Measurements from ENCODE around the gene FTH1.
"Not testable (repeated sequence)": the region's sequence is repeated elsewhere in the genome, so short reads cannot be mapped to it uniquely, and the experiment has no call there.

FTH1 gene

DNA sequence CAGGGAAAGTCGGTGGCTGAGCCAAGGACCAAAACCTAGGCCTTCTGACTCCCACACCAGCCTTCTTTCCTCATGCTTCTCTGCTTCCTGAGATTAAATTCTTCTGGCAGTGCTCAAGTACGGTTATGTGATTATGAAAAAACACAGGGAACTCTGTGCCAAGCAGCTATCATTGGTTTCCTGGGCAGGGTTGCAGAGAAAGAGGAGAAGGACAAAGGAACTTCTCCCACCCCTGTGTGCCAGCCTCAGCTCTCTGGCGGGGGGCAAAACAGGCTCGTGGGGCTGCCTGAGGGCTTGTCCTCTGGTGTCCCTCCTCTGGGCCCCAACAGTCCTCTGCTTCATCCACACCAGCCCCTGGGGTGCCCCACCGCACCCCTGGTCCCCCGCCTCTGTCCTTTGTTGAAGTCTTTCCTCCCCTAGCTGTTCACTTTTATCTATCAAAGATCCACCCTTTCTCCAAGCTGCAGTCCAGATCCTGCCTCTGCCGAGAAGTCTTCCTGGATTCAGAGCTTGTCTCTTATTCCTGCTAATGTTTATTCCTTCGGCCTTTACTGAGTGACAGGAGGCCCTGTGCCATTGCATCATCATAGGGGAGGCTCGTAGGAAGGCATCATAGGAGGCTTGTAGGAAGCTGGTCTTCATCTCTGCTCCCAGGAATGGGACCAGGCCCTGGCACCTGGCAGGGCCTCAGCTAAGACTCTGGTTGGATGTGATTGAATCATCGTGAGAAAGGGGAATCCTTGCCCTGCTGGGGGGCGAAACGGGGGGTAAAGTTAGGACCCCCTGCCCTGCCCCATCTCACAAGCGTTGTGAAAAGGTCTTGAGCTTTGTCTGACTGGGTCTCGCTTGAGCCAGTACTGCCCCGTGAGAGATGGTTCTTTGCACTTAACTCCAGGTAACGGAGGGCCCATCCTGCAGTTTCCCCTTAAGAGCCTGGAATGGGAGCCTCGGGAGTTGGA is 11.5 kb upstream of the FTH1 start:
- DNase-seq (ENCODE audit: low read depth in 2 of 2): no peak

DNA sequence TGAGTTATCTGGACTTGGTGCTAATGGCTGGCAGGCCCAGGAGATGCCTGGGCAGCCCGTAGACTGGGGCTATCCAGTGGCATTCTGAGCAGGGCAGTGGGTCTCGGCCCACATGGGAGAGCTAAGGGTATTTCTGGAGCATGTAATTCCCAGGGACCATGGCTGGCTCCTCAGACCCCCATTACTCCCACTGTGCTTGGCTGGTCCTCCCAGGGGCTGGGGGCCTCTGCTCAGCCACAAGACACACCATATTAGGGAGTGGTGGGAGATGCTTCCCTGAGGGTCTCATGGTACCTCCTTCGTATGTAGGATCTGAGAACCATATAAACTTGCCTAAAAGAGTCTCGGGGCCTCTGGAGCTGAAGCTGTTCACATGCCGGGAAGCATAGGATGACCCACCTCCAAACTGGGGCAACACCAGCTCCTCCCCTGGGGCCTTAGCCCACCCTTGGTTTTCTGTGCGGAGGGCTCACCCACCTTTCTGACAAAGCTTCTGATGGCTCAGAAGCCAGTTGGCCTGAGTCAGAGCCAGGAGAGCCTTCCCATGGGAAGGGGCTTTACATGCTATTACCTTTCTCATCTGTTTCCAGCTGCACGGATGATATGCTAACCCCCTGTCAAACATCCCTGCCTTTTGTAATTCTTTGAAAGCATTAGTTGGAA is 9.5 kb upstream of the FTH1 start:
- no peak for DNase-seq (ENCODE audit: low read depth in 2 of 2)

DNA sequence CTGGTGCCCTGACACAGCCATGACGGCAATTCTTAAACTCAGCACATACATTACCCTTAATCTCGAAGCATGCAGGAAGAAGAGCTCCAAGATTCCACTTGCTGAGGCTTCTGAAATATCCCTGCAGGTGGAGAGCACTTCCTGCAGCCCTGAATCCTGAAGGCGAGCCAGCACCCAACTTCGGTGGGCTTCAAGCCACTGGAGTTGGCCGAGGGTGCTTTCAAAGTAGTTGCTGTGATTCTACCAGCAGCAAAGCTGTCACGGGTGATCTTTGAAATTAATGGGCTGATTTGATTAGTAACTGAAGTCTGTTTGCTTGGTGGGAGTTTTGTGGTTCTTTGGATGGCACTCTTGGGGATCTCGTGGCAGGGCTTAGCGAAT is 9.0 kb upstream of the FTH1 start:
- no peak for DNase-seq (ENCODE audit: low read depth in 2 of 2)

DNA sequence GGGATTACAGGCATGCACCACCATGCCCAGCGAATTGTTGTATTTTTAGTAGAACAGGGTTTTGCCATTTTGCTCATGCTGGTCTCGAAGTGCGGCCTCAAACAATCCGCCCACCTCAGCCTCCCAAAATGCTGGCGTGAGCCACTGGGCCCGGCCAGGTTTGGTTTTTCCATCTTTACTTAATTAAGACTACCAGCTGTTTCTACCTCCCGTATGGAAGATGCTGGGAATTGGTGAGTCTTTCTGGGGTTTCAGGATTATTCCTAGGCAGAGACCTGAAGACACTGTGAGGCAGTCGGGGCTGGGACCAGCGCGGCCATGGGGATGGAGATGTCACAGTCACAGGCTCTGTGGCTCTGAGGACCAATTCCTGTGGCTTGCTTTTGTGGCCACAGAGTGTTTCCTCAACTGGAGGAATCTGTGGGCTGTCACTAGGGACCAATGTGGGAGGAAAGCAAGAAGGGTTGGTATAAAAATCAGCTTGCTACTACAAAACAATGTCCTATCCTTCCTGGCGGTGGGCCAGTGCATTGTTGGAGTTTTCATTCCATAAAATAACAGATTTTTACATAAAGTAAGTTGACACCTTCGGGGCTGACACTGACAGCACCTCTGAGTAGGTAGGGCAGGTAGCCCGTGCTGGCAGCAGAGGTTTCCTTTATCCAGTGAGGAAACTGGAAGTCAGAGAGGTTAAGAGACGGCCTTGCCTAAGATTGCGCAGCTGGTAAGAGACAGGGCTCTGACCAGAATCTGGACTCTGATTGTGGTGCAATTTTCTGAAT is 8.4 kb upstream of the FTH1 start:
- no peak for DNase-seq (ENCODE audit: low read depth in 2 of 2)

DNA sequence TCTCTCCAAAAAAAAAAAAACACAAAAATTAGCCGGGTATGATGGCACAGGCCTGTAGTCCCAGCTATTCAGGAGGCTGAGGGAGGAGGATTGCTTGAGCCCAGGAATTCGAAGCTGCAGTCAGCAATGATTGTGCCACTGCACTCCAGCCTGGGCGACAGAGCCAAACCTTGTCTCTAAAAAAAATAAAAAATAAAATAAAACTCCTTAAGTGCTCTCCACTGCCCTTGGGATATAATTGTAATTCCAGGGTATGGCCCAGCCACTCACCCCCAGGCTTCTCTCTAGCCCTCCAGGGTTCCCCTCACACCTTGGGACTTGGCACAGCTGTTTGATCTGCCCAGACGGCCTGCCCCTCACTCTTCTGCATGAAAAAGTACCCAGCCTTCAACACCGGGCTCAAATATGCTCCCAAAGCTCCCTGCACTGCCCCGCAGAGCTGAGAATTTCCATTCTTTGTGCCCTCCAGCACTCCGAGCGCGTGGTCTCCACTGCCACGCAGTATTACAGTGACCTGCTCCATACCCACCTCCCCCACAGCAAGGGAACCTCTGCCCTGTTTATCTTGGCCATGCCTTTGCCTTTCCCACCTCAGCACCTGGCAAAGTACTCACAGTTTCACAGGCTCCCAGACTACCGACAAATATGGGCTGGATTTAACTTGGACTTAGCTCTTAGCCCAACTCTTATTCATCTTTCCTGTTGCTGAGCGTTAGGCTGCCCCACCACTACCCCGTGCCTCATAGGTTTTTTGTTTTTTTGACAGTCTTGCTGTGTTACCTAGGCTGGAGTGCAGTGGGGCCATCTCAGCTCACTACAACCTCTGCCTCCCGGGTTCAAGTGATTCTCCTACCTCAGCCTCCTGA is 7.6 kb upstream of the FTH1 start:
- DNase-seq (ENCODE audit: low read depth in 2 of 2): no peak

DNA sequence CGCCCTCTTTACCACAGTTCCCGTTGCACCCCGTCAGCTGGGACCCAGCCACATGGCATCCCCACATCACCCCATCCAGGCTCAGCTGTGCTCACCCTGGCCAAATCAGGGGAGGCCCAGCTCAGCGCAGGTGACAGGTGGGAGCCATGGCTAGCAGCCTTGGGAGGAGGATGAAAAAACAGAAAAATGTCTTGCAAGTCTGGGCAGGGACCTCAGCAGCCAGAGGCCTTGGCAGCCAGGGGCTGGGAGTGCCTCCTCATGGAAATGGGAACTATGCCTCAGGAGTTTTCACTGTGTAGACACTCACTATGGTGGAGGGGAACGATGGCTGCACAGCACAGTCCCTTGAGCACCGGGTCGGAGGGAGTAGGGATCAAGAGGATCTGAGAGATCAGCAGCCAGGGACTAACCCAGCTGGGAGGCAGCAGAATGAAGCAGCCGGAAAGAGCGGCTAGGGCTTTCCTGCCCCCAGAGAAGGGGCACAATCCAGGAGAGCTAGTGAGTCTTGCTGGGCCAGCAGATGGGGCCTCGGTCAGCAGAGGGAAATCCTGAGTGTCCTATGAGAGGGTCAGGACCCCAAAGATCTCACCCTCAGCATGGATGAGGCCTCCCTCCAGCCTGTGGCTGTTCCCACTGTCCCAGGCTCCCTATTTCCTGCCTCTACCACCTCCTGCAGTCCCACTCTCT is 6.2 kb upstream of the FTH1 start:
- no peak for DNase-seq (ENCODE audit: low read depth in 2 of 2)

DNA sequence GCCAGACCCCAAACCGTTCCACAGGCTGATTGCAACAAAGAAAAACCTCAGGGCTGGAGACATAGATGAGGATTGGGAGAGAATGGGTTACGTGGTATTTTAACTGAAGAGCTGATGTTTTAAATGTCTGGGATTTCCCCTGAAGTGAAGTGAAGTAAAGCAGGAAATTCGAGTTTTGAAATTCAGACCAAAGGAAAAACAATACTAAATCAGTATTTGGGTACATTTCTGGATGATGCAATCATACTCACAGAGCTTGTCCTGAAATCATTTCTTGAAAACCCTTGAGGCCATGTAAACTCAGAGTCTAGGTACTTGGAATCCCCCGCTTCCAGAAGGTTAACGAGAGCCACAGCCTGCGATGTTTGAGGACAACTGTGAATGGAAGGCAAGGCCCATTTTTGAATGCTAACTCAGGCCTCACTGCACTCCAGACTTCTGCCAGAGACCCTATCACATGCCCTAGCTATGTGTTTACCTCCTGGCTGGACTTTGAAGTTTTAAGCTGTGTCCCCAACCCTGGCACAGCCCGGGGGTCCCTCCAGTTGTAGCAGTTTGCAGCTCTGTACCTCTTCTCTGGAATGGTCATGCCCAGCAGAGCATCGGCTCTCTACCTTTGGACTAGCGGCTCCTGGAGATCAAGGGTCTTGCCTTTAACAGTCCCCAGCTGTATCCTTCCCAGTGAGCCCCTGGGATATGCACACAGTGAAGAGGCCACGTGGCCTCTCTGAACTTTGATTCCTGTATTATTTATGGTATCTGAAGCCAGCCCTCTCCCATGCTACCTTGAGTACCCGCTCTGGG is 5.4 kb upstream of the FTH1 start:
- no peak for DNase-seq (ENCODE audit: low read depth in 2 of 2)

DNA sequence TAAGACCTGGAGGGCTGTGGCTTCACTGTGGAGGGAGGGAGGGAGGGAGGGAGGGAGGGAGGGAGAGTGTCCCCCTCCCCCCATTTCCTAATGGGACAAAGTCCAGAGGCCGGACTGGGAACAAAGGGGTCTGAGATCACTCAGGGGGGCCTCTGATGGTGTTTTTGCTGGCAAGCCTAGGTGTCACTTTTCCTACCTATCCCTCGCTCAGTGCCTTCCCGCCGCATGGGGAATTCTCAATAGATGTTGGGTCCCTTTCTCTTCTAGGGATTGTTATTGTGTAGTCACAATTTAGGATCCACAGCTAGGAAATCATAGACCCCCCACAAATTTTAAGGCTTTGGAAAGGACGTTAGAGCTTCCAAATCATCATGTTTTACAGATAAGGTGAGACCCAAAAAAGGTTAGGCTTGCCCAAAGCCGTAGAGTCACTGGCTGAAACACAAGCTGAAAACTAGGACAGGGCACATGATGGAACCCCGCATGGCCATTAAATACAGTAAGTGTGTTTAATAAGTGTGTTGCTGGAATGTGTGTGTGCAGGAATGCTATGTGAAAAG is 4.8 kb upstream of the FTH1 start:
- DNase-seq (ENCODE audit: low read depth in 2 of 2): no peak

DNA sequence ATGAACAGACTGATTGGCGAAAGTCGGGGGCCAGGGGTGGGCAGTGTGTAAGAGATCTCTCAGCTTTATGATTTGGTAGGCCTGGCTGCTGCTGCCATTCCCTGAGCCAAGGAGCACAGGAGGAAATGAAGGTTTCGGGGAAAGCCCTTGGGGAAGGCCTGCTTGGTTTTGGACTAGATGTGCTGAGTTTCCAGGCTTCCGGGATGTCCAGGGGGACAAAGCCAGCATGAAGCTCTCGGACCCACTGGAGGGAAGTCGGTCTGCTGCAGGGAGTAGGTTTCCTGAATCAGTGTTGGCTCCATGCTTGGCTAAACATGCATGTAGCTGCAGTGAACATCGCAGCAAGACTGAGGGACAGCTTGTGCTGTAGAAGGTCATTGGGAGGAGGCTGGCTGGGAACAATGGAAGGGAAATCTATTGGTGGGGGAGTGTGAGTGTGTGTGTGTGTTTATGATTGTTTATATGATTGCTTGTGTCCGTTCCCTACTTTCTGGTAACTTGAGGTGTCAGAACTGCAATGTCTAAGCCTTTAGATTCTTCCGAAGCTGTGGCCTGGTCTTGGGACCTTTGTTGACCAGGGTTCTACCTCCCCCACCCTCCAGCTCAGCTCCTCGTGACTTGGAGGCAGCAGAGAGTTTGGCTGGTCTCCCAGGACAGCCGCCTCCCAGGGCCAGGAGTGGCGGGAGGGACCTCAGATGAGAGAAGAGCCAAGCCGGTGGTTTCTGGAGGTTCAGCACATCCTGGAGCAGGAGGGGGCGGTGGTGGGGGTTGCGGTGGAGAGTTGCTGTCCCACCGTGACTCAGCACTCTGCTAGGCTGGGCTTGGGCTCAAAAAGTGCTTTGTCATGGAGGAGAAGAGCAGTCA is 4.0 kb upstream of the FTH1 start:
- DNase-seq (ENCODE audit: low read depth in 2 of 2): peak in 1 of 2 experiments; percentile 55

DNA sequence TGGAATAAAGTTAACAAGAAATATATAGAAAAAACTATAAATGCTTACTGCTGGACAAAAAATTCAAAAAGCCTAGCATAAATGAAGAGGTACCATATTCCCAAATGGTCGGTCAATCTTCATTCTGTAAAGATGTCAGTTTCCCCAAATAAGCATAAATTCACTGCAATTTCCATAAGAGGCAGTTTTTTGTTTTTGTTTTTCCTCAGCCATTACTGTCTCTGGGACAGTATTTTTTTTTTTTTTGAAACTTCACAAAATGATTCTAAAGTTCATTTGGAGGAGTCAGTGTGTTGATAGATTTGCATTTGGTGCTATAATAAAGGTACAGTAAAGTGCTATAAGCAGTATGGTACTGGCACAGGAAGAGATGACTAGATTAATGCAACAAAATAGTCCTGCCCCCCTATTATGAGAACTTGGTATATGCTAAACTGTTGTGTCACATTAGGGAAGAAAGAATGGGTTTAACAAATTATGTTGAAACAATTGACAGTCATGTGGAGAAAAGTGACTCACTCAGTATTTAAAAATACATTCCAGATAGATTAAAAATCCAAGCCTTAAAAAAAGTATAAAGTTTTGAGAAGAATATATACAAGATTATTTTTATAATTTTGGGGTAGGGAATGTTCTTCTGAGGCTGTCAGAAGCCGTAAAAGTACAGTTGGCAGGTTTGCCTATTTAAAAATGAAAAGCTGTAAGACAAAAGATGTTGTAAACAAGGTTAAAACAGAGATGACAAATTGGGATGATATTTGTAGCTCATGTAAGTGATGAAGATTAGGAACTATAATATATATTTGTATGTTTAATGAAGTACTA is 2.6 kb upstream of the FTH1 start:
- DNase-seq (ENCODE audit: low read depth in 2 of 2): no peak

DNA sequence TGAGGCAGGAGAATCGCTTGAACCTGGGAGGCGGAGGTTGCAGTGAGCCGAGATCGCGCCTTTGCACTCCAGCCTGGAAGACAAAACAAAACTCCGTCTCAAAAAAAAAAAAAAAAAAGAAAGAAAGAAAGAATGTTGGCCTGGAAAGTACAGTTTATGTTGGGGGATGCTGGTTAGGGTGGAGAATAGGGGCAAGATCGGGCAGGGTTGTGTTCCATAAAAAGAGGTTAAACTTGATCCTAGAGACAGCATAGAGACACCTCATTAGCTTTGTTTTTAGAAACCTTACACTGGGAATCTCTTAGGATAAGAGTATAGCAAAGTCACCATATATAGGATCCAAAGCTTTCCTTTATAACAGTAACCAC is 1.9 kb upstream of the FTH1 start:
- DNase-seq (ENCODE audit: low read depth in 2 of 2): no peak

DNA sequence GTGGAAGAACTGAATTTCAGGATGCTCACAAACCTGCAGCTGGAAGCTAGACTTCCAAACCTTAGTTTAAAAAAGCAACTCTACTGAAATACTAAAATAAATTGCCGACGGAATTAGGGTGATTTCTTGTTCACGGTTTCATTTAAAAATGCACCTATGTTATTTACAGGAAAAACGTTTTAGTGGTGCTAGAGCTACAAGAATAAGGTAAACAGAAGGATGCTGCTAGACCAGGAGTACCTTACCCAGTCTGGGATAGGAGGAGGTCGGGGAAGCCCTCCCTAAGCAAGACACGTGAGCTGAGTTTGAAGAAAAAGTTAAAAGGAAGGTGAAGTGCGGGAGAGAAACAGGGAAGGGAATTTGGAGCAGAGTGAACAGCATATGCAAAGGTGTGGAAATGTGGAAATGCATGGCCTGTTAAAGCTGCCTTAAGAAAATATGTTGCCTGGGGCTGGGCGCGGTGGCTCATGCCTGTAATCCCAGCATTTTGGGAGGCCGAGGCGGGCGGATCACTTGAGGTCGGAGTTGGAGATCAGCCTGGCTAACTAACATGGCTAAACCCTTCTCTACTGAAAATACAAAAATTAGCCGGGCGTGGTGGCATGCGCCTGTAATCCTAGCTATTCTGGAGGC is 1.4 kb upstream of the FTH1 start:
- DNase-seq (ENCODE audit: low read depth in 2 of 2): no peak

DNA sequence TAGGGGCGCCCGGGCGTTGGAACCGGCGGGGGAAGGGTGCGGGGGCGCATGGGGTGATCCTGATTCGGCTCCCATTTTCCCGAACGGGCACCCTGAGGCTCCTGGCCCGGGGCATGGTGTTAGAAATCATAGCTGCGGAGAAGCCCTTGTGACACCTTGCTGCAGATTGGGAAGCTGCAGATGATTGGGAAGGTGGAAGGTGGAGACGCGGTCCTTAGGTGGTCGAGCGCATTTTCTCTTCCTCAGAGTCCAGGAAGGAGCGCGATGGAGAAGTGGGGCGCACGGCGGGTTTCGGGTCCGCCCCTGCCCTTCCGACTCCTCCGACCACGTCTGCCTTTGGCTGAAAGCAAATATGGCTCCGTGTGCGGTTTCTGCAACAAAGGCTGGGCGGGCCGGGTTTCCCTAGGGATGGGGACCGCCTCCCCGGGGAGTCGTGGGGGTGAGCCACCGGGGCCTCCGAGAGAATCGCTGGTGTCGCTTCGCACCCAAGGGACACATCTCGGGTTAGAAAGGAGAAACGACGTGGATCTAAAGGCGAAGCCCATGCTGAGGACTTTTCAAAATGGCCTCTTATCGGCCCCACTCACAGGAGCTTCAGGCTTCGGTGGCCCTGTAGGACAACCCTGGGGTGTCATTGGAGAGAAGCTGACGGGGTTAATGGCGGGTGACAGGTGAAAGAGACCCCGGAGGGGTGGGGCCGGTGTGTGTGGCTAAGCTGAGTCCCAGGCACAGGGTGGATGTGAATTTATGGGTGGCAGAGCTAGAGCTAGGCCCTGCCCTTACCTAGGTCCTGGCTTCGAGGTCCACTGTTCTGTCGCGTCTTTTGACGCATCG is 707 bp upstream of the FTH1 start:
- peak in 1 of 2 experiments; percentile 31 for DNase-seq (ENCODE audit: low read depth in 2 of 2)

DNA sequence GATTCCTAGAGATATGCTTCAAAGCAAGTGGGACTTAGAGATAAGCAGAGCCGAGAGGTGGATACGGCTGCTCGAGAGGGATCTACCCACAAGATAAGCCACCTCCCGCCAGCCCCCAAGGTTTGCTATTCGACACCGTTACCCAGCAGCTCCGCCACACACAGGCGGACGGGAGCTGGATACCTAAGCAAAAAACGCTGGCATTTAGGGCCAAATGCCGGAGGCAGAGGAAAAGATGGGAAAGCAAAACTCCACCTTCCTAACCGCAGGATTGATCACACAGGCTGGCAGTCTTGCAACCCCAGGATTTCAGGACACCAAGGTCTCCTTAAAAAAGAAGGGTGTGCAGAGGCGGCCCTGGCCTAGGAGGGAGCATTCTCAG is 709 bp downstream of the FTH1 start:
- DNase-seq (ENCODE audit: low read depth in 2 of 2): peak in 1 of 2 experiments; percentile 25

DNA sequence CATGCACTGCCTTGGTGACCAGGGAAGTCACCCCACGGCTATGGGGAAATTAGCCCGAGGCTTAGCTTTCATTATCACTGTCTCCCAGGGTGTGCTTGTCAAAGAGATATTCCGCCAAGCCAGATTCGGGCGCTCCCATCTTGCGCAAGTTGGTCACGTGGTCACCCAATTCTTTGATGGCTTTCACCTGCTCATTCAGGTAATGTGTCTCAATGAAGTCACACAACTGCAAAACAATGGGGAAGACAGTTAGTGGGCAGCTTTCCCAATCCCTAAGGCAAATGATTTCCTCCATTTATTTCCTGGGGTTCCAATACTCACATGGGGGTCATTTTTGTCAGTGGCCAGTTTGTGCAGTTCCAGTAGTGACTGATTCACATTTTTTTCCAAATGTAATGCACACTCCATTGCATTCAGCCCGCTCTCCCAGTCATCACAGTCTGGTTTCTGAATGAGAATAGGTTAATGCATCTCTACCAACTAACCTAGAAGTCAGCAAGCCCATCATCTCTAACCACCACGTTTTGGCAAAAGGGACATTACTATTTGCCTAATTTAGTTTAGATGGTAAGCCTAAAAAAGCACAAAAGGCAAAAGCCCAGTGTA is 2.7 kb downstream of the FTH1 start:
- not testable (repeated sequence) for DNase-seq (ENCODE audit: low read depth in 2 of 2)

DNA sequence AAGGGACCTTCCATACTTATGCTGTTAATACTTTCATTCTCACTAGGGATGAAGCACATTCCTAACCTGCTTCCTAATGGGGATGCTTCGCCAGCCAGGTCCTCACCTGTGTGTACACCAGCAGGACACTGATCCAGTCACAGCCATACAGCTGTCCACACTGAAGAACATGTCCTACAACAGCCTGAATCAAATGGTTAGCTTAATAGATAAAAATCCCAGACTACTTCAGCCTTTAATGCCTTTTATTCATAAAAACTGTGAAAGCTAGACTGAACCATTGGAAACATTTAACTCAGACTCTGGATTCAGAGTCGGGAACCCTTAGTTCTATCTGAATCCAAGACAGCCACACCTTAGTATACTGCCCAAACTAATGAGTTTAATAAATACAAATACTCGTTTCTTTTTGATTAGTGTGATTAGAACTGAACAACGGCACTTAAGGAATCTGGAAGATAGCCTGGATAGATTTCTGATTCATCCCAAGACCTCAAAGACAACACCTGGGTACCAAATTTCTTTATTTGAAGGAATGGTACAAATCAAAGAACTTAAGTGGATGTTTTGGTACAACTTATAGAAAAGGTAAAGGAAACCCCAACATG is 3.3 kb downstream of the FTH1 start:
- no peak for DNase-seq (ENCODE audit: low read depth in 2 of 2)

Measured in stimulated activated CD4-positive, alpha-beta T cell treated with anti-CD3 and anti-CD28 coated beads, Interleukin-12 subunit alpha, Interleukin-12 subunit beta, amount 100 ng/mL, for 24 hours (primary cell).